ENCODE data around the gene FADS1. TPM values are rescaled to one million over a fixed set of nuclear protein-coding genes. Genes with fewer than 3 reads are reported as not detected.

FADS1 gene
- total RNA-seq, 3 donors from 2014 or later (not counting 1 experiment from before 2014, with no cell fraction given), result 9.3 to 17.2 (median 10.2) TPM

DNA sequence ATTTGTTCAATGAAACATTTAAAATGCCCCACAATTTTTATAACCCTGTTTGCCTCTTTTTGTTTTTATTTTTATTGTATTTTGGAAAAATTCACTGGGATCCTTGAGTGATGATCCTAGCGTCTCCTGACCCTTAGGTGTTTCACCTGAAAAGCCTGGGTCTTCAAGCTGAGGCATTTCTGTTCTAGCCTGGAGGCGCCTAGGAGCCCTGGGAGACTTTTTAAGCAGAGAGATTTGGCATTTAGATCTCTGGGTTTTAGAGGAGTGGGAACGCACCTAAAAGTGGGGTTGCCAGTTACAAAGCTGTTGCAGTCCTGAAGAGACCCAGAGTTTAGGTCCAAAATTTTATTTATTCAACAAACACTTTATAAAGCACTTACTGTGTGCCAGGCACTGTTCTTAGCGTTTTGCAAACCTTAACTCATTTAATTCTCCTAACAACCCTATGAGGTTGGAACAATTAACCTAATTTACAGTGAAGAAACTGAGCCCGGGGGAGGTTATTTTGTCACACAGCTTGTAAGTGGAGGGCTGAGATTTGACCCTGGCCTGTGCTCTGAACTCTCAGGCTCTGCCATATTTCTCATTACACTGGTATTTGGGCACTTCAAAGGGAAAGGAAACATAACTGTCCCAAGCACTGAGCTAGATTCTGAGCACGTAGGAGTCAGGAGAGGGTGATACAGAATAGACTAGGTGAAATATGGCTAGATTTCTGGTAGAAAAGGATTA, 834 bp upstream of the FADS1 start:
- TF ChIP-seq, protein P1, sequence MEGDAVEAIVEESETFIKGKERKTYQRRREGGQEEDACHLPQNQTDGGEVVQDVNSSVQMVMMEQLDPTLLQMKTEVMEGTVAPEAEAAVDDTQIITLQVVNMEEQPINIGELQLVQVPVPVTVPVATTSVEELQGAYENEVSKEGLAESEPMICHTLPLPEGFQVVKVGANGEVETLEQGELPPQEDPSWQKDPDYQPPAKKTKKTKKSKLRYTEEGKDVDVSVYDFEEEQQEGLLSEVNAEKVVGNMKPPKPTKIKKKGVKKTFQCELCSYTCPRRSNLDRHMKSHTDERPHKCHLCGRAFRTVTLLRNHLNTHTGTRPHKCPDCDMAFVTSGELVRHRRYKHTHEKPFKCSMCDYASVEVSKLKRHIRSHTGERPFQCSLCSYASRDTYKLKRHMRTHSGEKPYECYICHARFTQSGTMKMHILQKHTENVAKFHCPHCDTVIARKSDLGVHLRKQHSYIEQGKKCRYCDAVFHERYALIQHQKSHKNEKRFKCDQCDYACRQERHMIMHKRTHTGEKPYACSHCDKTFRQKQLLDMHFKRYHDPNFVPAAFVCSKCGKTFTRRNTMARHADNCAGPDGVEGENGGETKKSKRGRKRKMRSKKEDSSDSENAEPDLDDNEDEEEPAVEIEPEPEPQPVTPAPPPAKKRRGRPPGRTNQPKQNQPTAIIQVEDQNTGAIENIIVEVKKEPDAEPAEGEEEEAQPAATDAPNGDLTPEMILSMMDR (IDR thresholded peaks at IDR 0.05), result no peak
- no peak for ATAC-seq
- peaks cover 28% of the 10 kb centered on the region for H3K4me1 ChIP-seq (ENCODE audit: control insufficient read depth, insufficient read depth, low read length)
- H3K27ac ChIP-seq (ENCODE audit: low read length), result peak overlapping the region; percentile 33
- H3K9me3 ChIP-seq (ENCODE audit: control insufficient read depth, insufficient read depth, low read length), result no peaks in the 10 kb centered on the region
- no peaks in the 10 kb centered on the region for H3K36me3 Mint-ChIP-seq
- no peaks in the 10 kb centered on the region for H3K9me3 Mint-ChIP-seq
- H3K27ac Mint-ChIP-seq, result peak overlapping the region; percentile 68 to 92
- 89% methylated on average over 6 of the region's 6 CpGs for WGBS (ENCODE audit: insufficient coverage)
- no peaks in the 10 kb centered on the region for H3K36me3 ChIP-seq (ENCODE audit: control insufficient read depth, insufficient read depth, low read length)
- no peaks in the 10 kb centered on the region for H3K27me3 ChIP-seq (ENCODE audit: control insufficient read depth, insufficient read depth, low read length)
- peak overlapping the region; percentile 91 for H3K4me3 Mint-ChIP-seq
- no peak for DNase-seq
- intact Hi-C loops (cut with micrococcal nuclease), result no loop called here
- no peaks in the 10 kb centered on the region for H3K27me3 Mint-ChIP-seq (ENCODE audit: low read depth in 2 of 2)
- H3K4me1 Mint-ChIP-seq, result peaks cover 17 to 37% of the 10 kb centered on the region in 2 donors
- peak overlapping the region; percentile 35 for H3K4me3 ChIP-seq (ENCODE audit: low read length)

GRCh38 chr11:61815790-61816735, 740 bp downstream of the FADS1 start:
- peak overlapping the region; percentile 60 for H3K27ac ChIP-seq (ENCODE audit: low read length)
- H3K27me3 Mint-ChIP-seq (ENCODE audit: low read depth in 2 of 2), result no peaks in the 10 kb centered on the region

GRCh38 chr11:61814958-61815789, 1.6 kb downstream of the FADS1 start:
- Mint-ChIP-seq H3K36me3 (peaks cover 6% of the 10 kb centered on the region), H3K27me3 (ENCODE audit: low read depth in 2 of 2) (no peaks in the 10 kb centered on the region), H3K27ac (peak overlapping the region; percentile 84 to 92), H3K4me3 (peak overlapping the region; percentile 91), H3K9me3 (no peaks in the 10 kb centered on the region), H3K4me1 (peaks cover 17 to 37% of the 10 kb centered on the region in 2 donors)
- H3K36me3 ChIP-seq (ENCODE audit: control insufficient read depth, insufficient read depth, low read length), result peaks cover 4% of the 10 kb centered on the region
- 2% methylated on average over 66 of the region's 66 CpGs for WGBS (ENCODE audit: insufficient coverage)
- DNase-seq (peak; percentile 37 to 59), ATAC-seq (peak; percentile 48 to 78 (median 54))
- H3K9me3 ChIP-seq (ENCODE audit: control insufficient read depth, insufficient read depth, low read length), result no peaks in the 10 kb centered on the region
- intact Hi-C loops (cut with micrococcal nuclease), result loop anchor here (1.0 kb wide), 1 partner anchor 23 kb away; the partner anchor contains the start of genes FEN1 and TMEM258
- peaks cover 28% of the 10 kb centered on the region for H3K4me1 ChIP-seq (ENCODE audit: control insufficient read depth, insufficient read depth, low read length)
- H3K27ac ChIP-seq (ENCODE audit: low read length), result peak overlapping the region; percentile 60
- no peaks in the 10 kb centered on the region for H3K27me3 ChIP-seq (ENCODE audit: control insufficient read depth, insufficient read depth, low read length)
- H3K4me3 ChIP-seq (ENCODE audit: low read length), result peak overlapping the region; percentile 82
- TF ChIP-seq, protein P1 (IDR thresholded peaks at IDR 0.05), result no peak

More at GRCh38 chr11:61815790-61816735, 740 bp downstream of the FADS1 start:
- TF ChIP-seq, protein P1 (IDR thresholded peaks at IDR 0.05), result no peak
- peak; percentile 62 to 67 (median 66) for ATAC-seq
- intact Hi-C loops (cut with micrococcal nuclease), result loop anchor here (1.0 kb wide), 1 partner anchor 24 kb away; the partner anchor contains the start of genes FEN1 and TMEM258
- Histone ChIP-seq H3K9me3 (ENCODE audit: control insufficient read depth, insufficient read depth, low read length) (no peaks in the 10 kb centered on the region), H3K4me3 (ENCODE audit: low read length) (peak overlapping the region; percentile 82), H3K27me3 (ENCODE audit: control insufficient read depth, insufficient read depth, low read length) (no peaks in the 10 kb centered on the region), H3K4me1 (ENCODE audit: control insufficient read depth, insufficient read depth, low read length) (peaks cover 28% of the 10 kb centered on the region), H3K36me3 (ENCODE audit: control insufficient read depth, insufficient read depth, low read length) (no peaks in the 10 kb centered on the region)
- peaks cover 6% of the 10 kb centered on the region for H3K36me3 Mint-ChIP-seq
- no peaks in the 10 kb centered on the region for H3K9me3 Mint-ChIP-seq
- peak overlapping the region; percentile 84 to 92 for H3K27ac Mint-ChIP-seq
- DNase-seq, result peak; percentile 40 to 75
- H3K4me3 Mint-ChIP-seq, result peak overlapping the region; percentile 91
- H3K4me1 Mint-ChIP-seq, result peaks cover 17 to 37% of the 10 kb centered on the region in 2 donors
- WGBS (ENCODE audit: insufficient coverage), result under 1% methylated on average over 63 of the region's 69 CpGs

All from natural killer cell (primary cell).